Tibial nerve (tissue), 4 donors: ENCODE measurements around the gene ROBO2.

Experiments used
- EP300 ChIP-seq, 2 donors: sonication (generic); formaldehyde crosslinking; IDR thresholded peaks; one replicate each; pipeline ENCODE4 v1.6.1; 2017; ENCODE audit warnings: antibody characterized with exemption in 2 of 2, mild to moderate bottlenecking in 1 of 2
- TF ChIP-seq, protein P1 (sequence below), 5 experiments: fragments of 200-600 bp in 3 of 5; fragments of 450-650 bp in 2 of 5; sonication (generic) in 3 of 5; IDR thresholded peaks; one replicate each; pipeline ENCODE4 v1.5.1; 2016 to 2019; ENCODE audit warnings: antibody characterized with exemption in 5 of 5, mild to moderate bottlenecking in 3 of 5, moderate library complexity in 2 of 5

GRCh38 chr3:77240072-77240650 lies 200.3 kb downstream of the ROBO2 start:
- TF ChIP-seq, protein P1, sequence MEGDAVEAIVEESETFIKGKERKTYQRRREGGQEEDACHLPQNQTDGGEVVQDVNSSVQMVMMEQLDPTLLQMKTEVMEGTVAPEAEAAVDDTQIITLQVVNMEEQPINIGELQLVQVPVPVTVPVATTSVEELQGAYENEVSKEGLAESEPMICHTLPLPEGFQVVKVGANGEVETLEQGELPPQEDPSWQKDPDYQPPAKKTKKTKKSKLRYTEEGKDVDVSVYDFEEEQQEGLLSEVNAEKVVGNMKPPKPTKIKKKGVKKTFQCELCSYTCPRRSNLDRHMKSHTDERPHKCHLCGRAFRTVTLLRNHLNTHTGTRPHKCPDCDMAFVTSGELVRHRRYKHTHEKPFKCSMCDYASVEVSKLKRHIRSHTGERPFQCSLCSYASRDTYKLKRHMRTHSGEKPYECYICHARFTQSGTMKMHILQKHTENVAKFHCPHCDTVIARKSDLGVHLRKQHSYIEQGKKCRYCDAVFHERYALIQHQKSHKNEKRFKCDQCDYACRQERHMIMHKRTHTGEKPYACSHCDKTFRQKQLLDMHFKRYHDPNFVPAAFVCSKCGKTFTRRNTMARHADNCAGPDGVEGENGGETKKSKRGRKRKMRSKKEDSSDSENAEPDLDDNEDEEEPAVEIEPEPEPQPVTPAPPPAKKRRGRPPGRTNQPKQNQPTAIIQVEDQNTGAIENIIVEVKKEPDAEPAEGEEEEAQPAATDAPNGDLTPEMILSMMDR (IDR thresholded peaks at IDR 0.05), result no peak
- no peak for TF ChIP-seq EP300 (IDR thresholded peaks at IDR 0.05)
